ENCODE measurements around the gene CCL5. TPM values are rescaled to one million over a fixed set of nuclear protein-coding genes. Genes with fewer than 3 reads are reported as not detected.

The CCL5 gene
- total and polyA plus RNA-seq, 2 donors (not counting 1 experiment from before 2014, with no cell fraction given) = 2.9 to 5.3 TPM

DNA sequence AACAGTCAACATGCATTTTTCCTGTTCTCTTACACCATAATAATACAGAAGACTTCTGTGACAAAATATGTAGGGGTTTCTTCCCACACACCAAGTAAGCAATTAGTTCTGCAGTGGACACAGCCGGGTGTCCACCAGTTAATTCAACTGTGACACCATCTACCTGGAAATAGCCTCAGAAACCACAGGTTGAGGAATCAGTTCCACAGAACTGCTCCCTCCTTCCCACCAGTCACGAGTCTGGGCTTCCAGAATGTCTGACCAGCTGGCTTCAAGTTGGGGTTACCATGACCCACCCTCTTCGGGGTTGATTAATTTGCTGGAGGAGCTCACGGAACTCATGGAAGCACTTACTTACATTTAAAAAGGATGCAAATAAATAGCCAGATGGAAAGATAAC, 13.6 kb upstream of the CCL5 start:
- POLR2A ChIA-PET = no interaction called here
- Mint-ChIP-seq H3K27me3 (peaks cover 6% of the 10 kb centered on the region), H3K4me3 (no peak overlapping the region), H3K4me1 (no peaks in the 10 kb centered on the region), H3K27ac (no peak overlapping the region), H3K9me3 (ENCODE audit: insufficient read depth) (no peaks in the 10 kb centered on the region)
- ATAC-seq (ENCODE audit: low read depth) (no peak), DNase-seq (no peak)
- H3K79me2 ChIP-seq (ENCODE audit: control insufficient read depth, insufficient read depth, low read length) = no peaks in the 10 kb centered on the region
- CTCF ChIA-PET = no interaction called here
- peaks cover 0 to 2% (median 0%) of the 10 kb centered on the region in 3 donors for H3K9me3 ChIP-seq (ENCODE audit: control extremely low read depth in 1 of 3, control insufficient read depth in 2 of 3, insufficient read depth in 1 of 3, low read length in 2 of 3)
- 100% methylated on average over 1 of the region's 4 CpGs for WGBS (ENCODE audit: insufficient coverage)
- no peak overlapping the region for H3K4me3 ChIP-seq (ENCODE audit: control extremely low read depth in 1 of 5, extremely low read depth in 1 of 5, insufficient read depth in 1 of 5, low read depth in 2 of 5, low read length in 4 of 5)
- no peak for TF ChIP-seq CTCF (IDR thresholded peaks at IDR 0.05)
- no peak for TF ChIP-seq EZH2 (IDR thresholded peaks at IDR 0.05; ENCODE audit: borderline replicate concordance, insufficient read depth, low read depth, low read length, poor library complexity, severe bottlenecking)
- H3K4me2 ChIP-seq (replicated peaks; ENCODE audit: low read depth, low read length, poor library complexity, severe bottlenecking) = no peak overlapping the region
- H3K27ac ChIP-seq (ENCODE audit: low read length in 2 of 2) = no peak overlapping the region
- H3K36me3 ChIP-seq (replicated peaks in 1 of 2; ENCODE audit: control extremely low read depth in 1 of 2, control insufficient read depth in 1 of 2, extremely low read depth in 1 of 2, insufficient read depth in 2 of 2, low read length in 1 of 2) = no peaks in the 10 kb centered on the region
- H2AFZ ChIP-seq (ENCODE audit: insufficient read depth, low read depth, low read length, poor library complexity, severe bottlenecking) = no peak overlapping the region
- H3K9ac ChIP-seq (ENCODE audit: low read length) = no peak overlapping the region
- peaks cover 0 to 6% (median under 1%) of the 10 kb centered on the region in 4 experiments for H3K27me3 ChIP-seq (replicated peaks in 1 of 4; ENCODE audit: control extremely low read depth in 1 of 4, control insufficient read depth in 3 of 4, insufficient read depth in 4 of 4, low read length in 3 of 4)
- H3K4me1 ChIP-seq (ENCODE audit: control insufficient read depth in 2 of 2, insufficient read depth in 2 of 2, low read length in 2 of 2) = no peaks in the 10 kb centered on the region
- intact Hi-C loops (cut with micrococcal nuclease) = no loop called here
- no peaks in the 10 kb centered on the region for H4K20me1 ChIP-seq (ENCODE audit: control insufficient read depth, insufficient read depth, low read length, poor library complexity, severe bottlenecking)

- ATAC-seq (ENCODE audit: low read depth) (no peak), DNase-seq (no peak)
- no peaks in the 10 kb centered on the region for H3K36me3 ChIP-seq (replicated peaks in 1 of 2; ENCODE audit: control extremely low read depth in 1 of 2, control insufficient read depth in 1 of 2, extremely low read depth in 1 of 2, insufficient read depth in 2 of 2, low read length in 1 of 2)
- no peak overlapping the region for H3K4me2 ChIP-seq (replicated peaks; ENCODE audit: low read depth, low read length, poor library complexity, severe bottlenecking)
- TF ChIP-seq EZH2 (IDR thresholded peaks at IDR 0.05; ENCODE audit: borderline replicate concordance, insufficient read depth, low read depth, low read length, poor library complexity, severe bottlenecking) = no peak
- no peak for TF ChIP-seq CTCF (IDR thresholded peaks at IDR 0.05)
- H3K9ac ChIP-seq (ENCODE audit: low read length) = no peak overlapping the region
- no peaks in the 10 kb centered on the region for H4K20me1 ChIP-seq (ENCODE audit: control insufficient read depth, insufficient read depth, low read length, poor library complexity, severe bottlenecking)
- H3K4me1 ChIP-seq (ENCODE audit: control insufficient read depth in 2 of 2, insufficient read depth in 2 of 2, low read length in 2 of 2) = no peaks in the 10 kb centered on the region
- intact Hi-C loops (cut with micrococcal nuclease) = no loop called here
- peaks cover 0 to 6% (median 0%) of the 10 kb centered on the region in 4 experiments for H3K27me3 ChIP-seq (replicated peaks in 1 of 4; ENCODE audit: control extremely low read depth in 1 of 4, control insufficient read depth in 3 of 4, insufficient read depth in 4 of 4, low read length in 3 of 4)
- H3K27me3 Mint-ChIP-seq = peaks cover 6% of the 10 kb centered on the region
- no peaks in the 10 kb centered on the region for H3K9me3 Mint-ChIP-seq (ENCODE audit: insufficient read depth)
- CTCF ChIA-PET = no interaction called here
- H3K4me1 Mint-ChIP-seq = no peaks in the 10 kb centered on the region
- no CpG with 5 or more reads among the region's 6 CpGs for WGBS (ENCODE audit: insufficient coverage)
- H3K79me2 ChIP-seq (ENCODE audit: control insufficient read depth, insufficient read depth, low read length) = no peaks in the 10 kb centered on the region
- H3K4me3 Mint-ChIP-seq = no peak overlapping the region
- no peak overlapping the region for H3K27ac ChIP-seq (ENCODE audit: low read length in 2 of 2)
- POLR2A ChIA-PET = interaction anchor here (0.7 kb wide), 1 partner anchor 64 kb away, joined by 3 read pairs; no protein-coding TSS in a partner anchor
- H3K27ac Mint-ChIP-seq = no peak overlapping the region
- no peak overlapping the region for H2AFZ ChIP-seq (ENCODE audit: insufficient read depth, low read depth, low read length, poor library complexity, severe bottlenecking)
- H3K9me3 ChIP-seq (ENCODE audit: control extremely low read depth in 1 of 3, control insufficient read depth in 2 of 3, insufficient read depth in 1 of 3, low read length in 2 of 3) = peaks cover 0 to 2% (median 0%) of the 10 kb centered on the region in 3 donors
- H3K4me3 ChIP-seq (ENCODE audit: control extremely low read depth in 1 of 5, extremely low read depth in 1 of 5, insufficient read depth in 1 of 5, low read depth in 2 of 5, low read length in 4 of 5) = no peak overlapping the region
These were observed 12.2 kb upstream of the CCL5 start for GRCh38 chr17:35892091-35893035.

Data from B cell (primary cell).